ENCODE measurements around the gene MAGEB1. TPM values are rescaled to one million over a fixed set of nuclear protein-coding genes. Genes with fewer than 3 reads are reported as not detected.

The MAGEB1 gene
- total RNA-seq, 1 experiment from 2014 or later, result not detected

- no peak for DNase-seq (ENCODE audit: low read depth)
Observed at GRCh38 chrX:30296408-30297254, 49.7 kb downstream of the MAGEB1 start.

- DNase-seq (ENCODE audit: low read depth), result no peak
Observed at GRCh38 chrX:30301208-30301607, 54.3 kb downstream of the MAGEB1 start.

Other genes with a start within 250 kb of the MAGEB1 start
- gene MAGEB2, start 31.6 kb upstream of the MAGEB1 start, total RNA-seq (2014; rRNA removed; shearing (Covaris generic)), result 122 and 158 TPM in 2 replicates
- gene MAGEB3, start 16.5 kb upstream of the MAGEB1 start, total RNA-seq (2014; rRNA removed; shearing (Covaris generic)), result not detected in 2 replicates
- gene MAGEB4, start 5.1 kb upstream of the MAGEB1 start, total RNA-seq (2014; rRNA removed; shearing (Covaris generic)), result not detected in 2 replicates
- not detected in 2 replicates for gene NR0B1, start 62.2 kb downstream of the MAGEB1 start, total RNA-seq (2014; rRNA removed; shearing (Covaris generic))

Data from HT1080 (cell line).